B cell (primary cell): ENCODE data around the gene ZNF879. TPM values are rescaled to one million over a fixed set of nuclear protein-coding genes. Genes with fewer than 3 reads are reported as not detected.

Experiments
- ATAC-seq: fragments of 200-7000 bp; cut with Tn5 transposase; one replicate; pipeline ENCODE4 v1.10.0; 2021; ENCODE audit warnings: low read depth, mild to moderate bottlenecking, moderate number of reproducible peaks, moderate library complexity
- CTCF ChIA-PET: fragments of 350-600 bp; sonication (Branson Sonifier 250); formaldehyde crosslinking; loops from one replicate; lab custom pipeline; 2021; ENCODE audit warnings: antibody characterized with exemption, inconsistent platforms; lab: Charles Lee
- POLR2A ChIA-PET: fragments of 350-600 bp; sonication (Branson Sonifier 250); formaldehyde crosslinking; loops from one replicate; lab custom pipeline; 2021; ENCODE audit warnings: antibody characterized with exemption; lab: Charles Lee
- DNase-seq: peaks from one replicate; pipeline ENCODE4 v3.0.0; 2013
- H2AFZ ChIP-seq: 2 replicates; pipeline ENCODE4 v1.6.1; 2012; ENCODE audit warnings: mild to moderate bottlenecking, low read depth, low read length; ENCODE audit not compliant: insufficient read depth, poor library complexity, severe bottlenecking
- H3K27ac ChIP-seq, 2 donors: 1 replicate in 1 of 2; 2 replicates in 1 of 2; pipeline ENCODE4 v1.5.1; 2012 to 2013; ENCODE audit warnings: low read length in 2 of 2, mild to moderate bottlenecking in 2 of 2, moderate library complexity in 1 of 2
- H3K27me3 ChIP-seq, 4 experiments: fragments of 200-600 bp in 1 of 4; sonication (generic) in 1 of 4; replicated peaks in 1 of 4; 1 replicate in 2 of 4; 2 replicates in 2 of 4; pipeline versions ENCODE4 v1.6.1 to v1.7.0; 2013 to 2016; ENCODE audit warnings: low read length in 3 of 4, mild to moderate bottlenecking in 2 of 4, mixed read lengths in 1 of 4, moderate library complexity in 1 of 4; ENCODE audit not compliant: insufficient read depth in 4 of 4, control insufficient read depth in 3 of 4; ENCODE audit errors: control extremely low read depth in 1 of 4
- H3K36me3 ChIP-seq, 2 experiments: replicated peaks in 1 of 2; 1 replicate in 1 of 2; 2 replicates in 1 of 2; pipeline versions ENCODE4 v1.6.1 to v1.7.1; 2013; ENCODE audit warnings: low read length in 1 of 2; ENCODE audit not compliant: insufficient read depth in 2 of 2, control insufficient read depth in 1 of 2; ENCODE audit errors: control extremely low read depth in 1 of 2, extremely low read depth in 1 of 2
- H3K4me1 ChIP-seq, 2 donors: fragments of 200-600 bp in 1 of 2; sonication (generic) in 1 of 2; 1 replicate in 1 of 2; 2 replicates in 1 of 2; pipeline versions ENCODE4 v1.5.1 to v1.6.1; 2013 to 2017; ENCODE audit warnings: low read length in 2 of 2; ENCODE audit not compliant: control insufficient read depth in 2 of 2, insufficient read depth in 2 of 2
- H3K4me2 ChIP-seq: replicated peaks from 2 replicates; pipeline ENCODE3; 2012; ENCODE audit warnings: mild to moderate bottlenecking, low read depth, low read length; ENCODE audit not compliant: poor library complexity, severe bottlenecking
- H3K4me3 ChIP-seq, 5 experiments: fragments of 200-600 bp in 1 of 5; sonication (generic) in 1 of 5; 1 replicate in 3 of 5; 2 replicates in 2 of 5; pipeline versions ENCODE4 v1.5.1 to v1.7.0; 2011 to 2016; ENCODE audit warnings: low read length in 4 of 5, mild to moderate bottlenecking in 4 of 5, low read depth in 2 of 5, control low read depth in 1 of 5, moderate library complexity in 1 of 5; ENCODE audit not compliant: insufficient read depth in 1 of 5; ENCODE audit errors: control extremely low read depth in 1 of 5, extremely low read depth in 1 of 5
- H3K79me2 ChIP-seq: fragments of 200-600 bp; sonication (generic); one replicate; pipeline ENCODE4 v1.6.0; 2016; ENCODE audit warnings: low read length; ENCODE audit not compliant: control insufficient read depth, insufficient read depth
- H3K9ac ChIP-seq: fragments of 200-600 bp; sonication (generic); 2 replicates; pipeline ENCODE4 v1.6.1; 2017; ENCODE audit warnings: mild to moderate bottlenecking, low read length, moderate library complexity
- H3K9me3 ChIP-seq, 3 donors: one replicate each; pipeline versions ENCODE4 v1.6.1 to v1.7.1; 2013; ENCODE audit warnings: low read length in 2 of 3; ENCODE audit not compliant: control insufficient read depth in 2 of 3, insufficient read depth in 1 of 3; ENCODE audit errors: control extremely low read depth in 1 of 3
- H4K20me1 ChIP-seq: 2 replicates; pipeline ENCODE4 v1.6.0; 2012; ENCODE audit warnings: mild to moderate bottlenecking, low read length; ENCODE audit not compliant: insufficient read depth, control insufficient read depth, poor library complexity, severe bottlenecking
- H3K27ac Mint-ChIP-seq: one replicate; pipeline ENCODE4 v1.8.0; 2021; ENCODE audit warnings: mixed read lengths
- H3K27me3 Mint-ChIP-seq: one replicate; pipeline ENCODE4 v1.8.0; 2021; ENCODE audit warnings: mixed read lengths
- H3K4me1 Mint-ChIP-seq: one replicate; pipeline ENCODE4 v1.8.0; 2021; ENCODE audit warnings: mixed read lengths
- H3K4me3 Mint-ChIP-seq: one replicate; pipeline ENCODE4 v1.8.0; 2021; ENCODE audit warnings: mixed read lengths
- H3K9me3 Mint-ChIP-seq: one replicate; pipeline ENCODE4 v1.8.0; 2022; ENCODE audit warnings: mixed read lengths; ENCODE audit not compliant: insufficient read depth
- EZH2 ChIP-seq: IDR thresholded peaks from 2 replicates; pipeline ENCODE4 v1.6.1; 2012; ENCODE audit warnings: borderline replicate concordance, low read depth, mild to moderate bottlenecking, moderate library complexity, low read length; ENCODE audit not compliant: insufficient read depth, poor library complexity, severe bottlenecking
- WGBS: methylation state at CpG from one replicate; pipeline ENCODE4 v1.1.5; 2013; ENCODE audit warnings: missing lambda C conversion rate; ENCODE audit not compliant: insufficient coverage; 5-methylcytosine and 5-hydroxymethylcytosine counted together
- intact Hi-C: fragments of 100-400 bp; cut with micrococcal nuclease; formaldehyde crosslinking; loops from one replicate; pipeline ENCODE4 v1.10.0; 2022
- polyA plus RNA-seq: library from polyadenylated mRNA; depleted of rRNA; stranded (reverse); fragments of >200 nt; gene quantifications from 2 replicates; pipeline ENCODE4 v1.2.3, GENCODE V29; 2012
- total RNA-seq, 2 donors: library from RNA; stranded (reverse); fragments of 120-200 nt in 1 of 2; gene quantifications; 1 replicate in 1 of 2; 2 replicates in 1 of 2; pipeline versions ENCODE4 v1.2.3 to v1.2.4, GENCODE V29; 2013 to 2022
- TF ChIP-seq, protein P1 (sequence below): fragments of 200-600 bp; IDR thresholded peaks from one replicate; pipeline ENCODE4 v1.8.0; 2022; ENCODE audit warnings: antibody characterized with exemption, mild to moderate bottlenecking

Gene ZNF879
- total and polyA plus RNA-seq, 2 donors (not counting 1 experiment from before 2014, with no cell fraction given): 2.4 to 14.7 TPM

DNA sequence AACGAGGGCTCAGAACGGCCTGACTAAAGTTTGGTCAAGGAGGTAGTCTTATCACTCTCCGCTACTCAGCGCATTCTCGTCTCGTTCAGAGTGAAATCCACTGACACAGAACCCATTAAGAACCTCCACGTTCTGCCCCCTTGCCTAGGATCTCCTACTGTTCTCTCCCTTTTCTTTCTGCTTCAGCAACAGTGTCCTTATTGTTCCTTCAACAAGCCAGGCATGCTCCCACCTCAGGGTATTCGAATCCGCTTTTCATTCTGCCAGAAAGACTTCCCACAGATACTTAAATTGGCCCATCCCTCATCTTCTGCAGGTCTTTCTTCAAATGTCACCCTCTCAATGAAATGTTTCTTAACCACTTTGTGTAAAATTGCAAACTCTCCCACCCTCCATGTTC is 32.2 kb downstream of the ZNF879 start:
- CTCF ChIA-PET: no interaction called here
- Mint-ChIP-seq H3K9me3 (peaks cover 3% of the 10 kb centered on the region), H3K4me3 (no peak overlapping the region), H3K4me1 (peaks cover 8% of the 10 kb centered on the region), H3K27ac (no peak overlapping the region), H3K27me3 (peaks cover 5% of the 10 kb centered on the region)
- 89% methylated on average over 9 of the region's 9 CpGs for WGBS
- no peak for DNase-seq
- Histone ChIP-seq H3K9me3 (peaks cover 0 to 21% (median 6%) of the 10 kb centered on the region in 3 donors), H3K9ac (no peak overlapping the region), H3K4me1 (peaks cover 2 to 6% of the 10 kb centered on the region in 2 donors), H4K20me1 (no peaks in the 10 kb centered on the region), H2AFZ (no peak overlapping the region), H3K4me3 (no peak overlapping the region), H3K27ac (no peak overlapping the region), H3K4me2 (no peak overlapping the region), H3K79me2 (peaks cover 4% of the 10 kb centered on the region), H3K27me3 (peaks cover 0 to 4% (median 0%) of the 10 kb centered on the region in 4 experiments), H3K36me3 (no peaks in the 10 kb centered on the region)
- POLR2A ChIA-PET: no interaction called here
- intact Hi-C loops: no loop called here
- no peak for ATAC-seq
- TF ChIP-seq, protein P1, sequence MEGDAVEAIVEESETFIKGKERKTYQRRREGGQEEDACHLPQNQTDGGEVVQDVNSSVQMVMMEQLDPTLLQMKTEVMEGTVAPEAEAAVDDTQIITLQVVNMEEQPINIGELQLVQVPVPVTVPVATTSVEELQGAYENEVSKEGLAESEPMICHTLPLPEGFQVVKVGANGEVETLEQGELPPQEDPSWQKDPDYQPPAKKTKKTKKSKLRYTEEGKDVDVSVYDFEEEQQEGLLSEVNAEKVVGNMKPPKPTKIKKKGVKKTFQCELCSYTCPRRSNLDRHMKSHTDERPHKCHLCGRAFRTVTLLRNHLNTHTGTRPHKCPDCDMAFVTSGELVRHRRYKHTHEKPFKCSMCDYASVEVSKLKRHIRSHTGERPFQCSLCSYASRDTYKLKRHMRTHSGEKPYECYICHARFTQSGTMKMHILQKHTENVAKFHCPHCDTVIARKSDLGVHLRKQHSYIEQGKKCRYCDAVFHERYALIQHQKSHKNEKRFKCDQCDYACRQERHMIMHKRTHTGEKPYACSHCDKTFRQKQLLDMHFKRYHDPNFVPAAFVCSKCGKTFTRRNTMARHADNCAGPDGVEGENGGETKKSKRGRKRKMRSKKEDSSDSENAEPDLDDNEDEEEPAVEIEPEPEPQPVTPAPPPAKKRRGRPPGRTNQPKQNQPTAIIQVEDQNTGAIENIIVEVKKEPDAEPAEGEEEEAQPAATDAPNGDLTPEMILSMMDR: no peak
- TF ChIP-seq EZH2: no peak
